Kidney epithelial cell (primary cell): ENCODE measurements around the gene CYTH1. TPM values are rescaled to one million over a fixed set of nuclear protein-coding genes. Genes with fewer than 3 reads are reported as not detected.

Source experiments
- DNase-seq: peaks from one replicate; pipeline ENCODE4 v3.0.0-alpha.2; 2010; ENCODE audit warnings: low read depth
- H3K27me3 ChIP-seq: 2 replicates; pipeline ENCODE4 v1.6.0; 2011; ENCODE audit warnings: low read length; ENCODE audit not compliant: control insufficient read depth, insufficient read depth
- H3K36me3 ChIP-seq: 2 replicates; pipeline ENCODE4 v1.5.1; 2011; ENCODE audit warnings: low read length; ENCODE audit not compliant: control insufficient read depth, insufficient read depth
- H3K4me3 ChIP-seq: 2 replicates; pipeline ENCODE4 v1.5.1; 2011; ENCODE audit warnings: low read depth, mild to moderate bottlenecking, control low read depth, low read length
- total RNA-seq: library from RNA; depleted of rRNA; stranded (reverse); fragments of >200 nt; gene quantifications from 2 replicates; pipeline ENCODE4 v1.2.3, GENCODE V29; 2015
- TF ChIP-seq, protein P1 (sequence below): IDR thresholded peaks from 2 replicates; pipeline ENCODE4 v1.5.1; 2011; ENCODE audit warnings: mild to moderate bottlenecking, moderate library complexity, low read length, control low read depth, inconsistent platforms; ENCODE audit not compliant: insufficient read depth, poor library complexity, severe bottlenecking

CYTH1 gene
- total RNA-seq, 1 donor from 2014 or later, result 34.1 TPM

DNA sequence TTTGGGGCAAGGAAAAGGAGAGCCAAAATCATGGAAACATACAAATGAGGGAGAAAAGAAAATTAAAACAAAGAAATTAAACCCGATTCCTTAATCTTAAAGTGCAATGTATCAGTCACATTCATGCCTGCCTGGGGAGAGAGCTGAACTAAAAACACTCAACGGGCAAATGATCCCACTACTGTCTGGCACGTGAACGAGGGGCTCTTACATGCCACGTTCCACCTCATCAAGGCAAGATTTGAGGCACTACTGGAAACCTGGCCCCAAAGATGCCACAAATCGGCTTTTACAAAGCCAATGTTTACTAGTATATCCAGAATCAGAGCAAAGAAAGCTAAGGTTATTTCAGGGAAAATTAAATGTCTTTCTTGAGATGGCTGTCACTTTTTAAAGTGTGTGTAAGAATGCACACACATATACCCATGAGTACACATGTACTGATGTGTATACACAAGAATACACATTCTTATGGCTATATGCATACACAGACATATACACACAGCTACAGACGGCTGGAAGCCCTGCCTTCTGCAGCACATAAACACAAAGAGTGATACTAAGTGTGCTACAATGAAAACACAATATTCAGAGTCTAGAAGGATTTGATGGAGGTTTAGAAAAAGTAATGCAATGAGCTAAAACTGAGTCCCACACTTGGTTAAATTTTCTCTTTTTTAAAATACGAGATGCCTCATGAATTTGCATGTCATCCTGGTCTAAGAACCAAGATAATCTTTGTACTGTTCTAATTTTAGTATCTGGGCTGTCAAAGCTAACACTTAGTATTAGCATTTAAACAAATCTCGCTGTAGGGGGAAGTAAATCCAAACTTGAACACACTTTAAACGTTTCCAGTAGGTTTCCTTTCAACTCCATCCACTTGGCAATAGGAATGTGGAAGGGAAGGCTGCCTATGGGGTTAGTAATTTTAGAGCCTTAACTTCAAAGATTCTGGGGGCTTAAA, 85.8 kb downstream of the CYTH1 start:
- no peaks in the 10 kb centered on the region for H3K27me3 ChIP-seq

DNA sequence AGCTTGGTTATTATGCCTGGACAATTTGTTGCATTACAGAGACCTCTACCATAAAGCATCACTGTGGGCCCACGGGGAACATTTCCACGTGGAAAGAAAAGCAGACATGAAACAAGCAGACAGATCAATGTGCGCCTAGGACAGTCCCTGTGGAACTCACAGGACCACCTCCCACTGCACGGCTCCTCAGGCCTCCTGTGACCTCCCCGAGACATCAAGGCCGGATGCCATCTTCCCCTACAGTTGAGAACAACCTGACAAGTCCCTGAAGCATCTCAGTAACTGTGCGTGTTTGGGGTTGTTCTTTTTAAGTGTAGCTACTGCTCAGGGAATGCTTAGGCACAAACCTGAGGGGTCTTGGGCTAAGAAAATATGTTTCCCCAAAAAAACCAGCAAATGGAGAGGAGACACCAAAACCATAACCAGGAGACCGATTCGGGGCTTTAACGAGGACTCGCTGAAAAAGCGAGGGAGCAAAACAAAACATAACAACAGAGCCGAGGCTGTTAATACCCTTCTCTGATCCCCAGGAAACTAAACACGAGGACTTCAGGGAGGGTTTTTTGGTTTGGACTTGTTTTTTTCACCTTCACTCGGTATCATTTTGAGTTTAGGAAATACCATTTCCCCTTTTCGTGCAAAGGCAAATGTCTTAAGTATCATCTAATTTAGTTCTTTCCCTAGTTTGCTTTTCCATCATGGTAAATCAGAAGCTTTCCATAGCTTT, 87.1 kb downstream of the CYTH1 start:
- TF ChIP-seq, protein P1, sequence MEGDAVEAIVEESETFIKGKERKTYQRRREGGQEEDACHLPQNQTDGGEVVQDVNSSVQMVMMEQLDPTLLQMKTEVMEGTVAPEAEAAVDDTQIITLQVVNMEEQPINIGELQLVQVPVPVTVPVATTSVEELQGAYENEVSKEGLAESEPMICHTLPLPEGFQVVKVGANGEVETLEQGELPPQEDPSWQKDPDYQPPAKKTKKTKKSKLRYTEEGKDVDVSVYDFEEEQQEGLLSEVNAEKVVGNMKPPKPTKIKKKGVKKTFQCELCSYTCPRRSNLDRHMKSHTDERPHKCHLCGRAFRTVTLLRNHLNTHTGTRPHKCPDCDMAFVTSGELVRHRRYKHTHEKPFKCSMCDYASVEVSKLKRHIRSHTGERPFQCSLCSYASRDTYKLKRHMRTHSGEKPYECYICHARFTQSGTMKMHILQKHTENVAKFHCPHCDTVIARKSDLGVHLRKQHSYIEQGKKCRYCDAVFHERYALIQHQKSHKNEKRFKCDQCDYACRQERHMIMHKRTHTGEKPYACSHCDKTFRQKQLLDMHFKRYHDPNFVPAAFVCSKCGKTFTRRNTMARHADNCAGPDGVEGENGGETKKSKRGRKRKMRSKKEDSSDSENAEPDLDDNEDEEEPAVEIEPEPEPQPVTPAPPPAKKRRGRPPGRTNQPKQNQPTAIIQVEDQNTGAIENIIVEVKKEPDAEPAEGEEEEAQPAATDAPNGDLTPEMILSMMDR, result no peak
- no peaks in the 10 kb centered on the region for H3K36me3 ChIP-seq
- no peaks in the 10 kb centered on the region for H3K27me3 ChIP-seq
- no peak for DNase-seq
- H3K4me3 ChIP-seq, result no peak overlapping the region

More for the DNA sequence above, 85.8 kb downstream of the CYTH1 start:
- Histone ChIP-seq H3K36me3 (no peaks in the 10 kb centered on the region), H3K4me3 (no peak overlapping the region)
- no peak for DNase-seq
- TF ChIP-seq, protein P1, result no peak

DNA sequence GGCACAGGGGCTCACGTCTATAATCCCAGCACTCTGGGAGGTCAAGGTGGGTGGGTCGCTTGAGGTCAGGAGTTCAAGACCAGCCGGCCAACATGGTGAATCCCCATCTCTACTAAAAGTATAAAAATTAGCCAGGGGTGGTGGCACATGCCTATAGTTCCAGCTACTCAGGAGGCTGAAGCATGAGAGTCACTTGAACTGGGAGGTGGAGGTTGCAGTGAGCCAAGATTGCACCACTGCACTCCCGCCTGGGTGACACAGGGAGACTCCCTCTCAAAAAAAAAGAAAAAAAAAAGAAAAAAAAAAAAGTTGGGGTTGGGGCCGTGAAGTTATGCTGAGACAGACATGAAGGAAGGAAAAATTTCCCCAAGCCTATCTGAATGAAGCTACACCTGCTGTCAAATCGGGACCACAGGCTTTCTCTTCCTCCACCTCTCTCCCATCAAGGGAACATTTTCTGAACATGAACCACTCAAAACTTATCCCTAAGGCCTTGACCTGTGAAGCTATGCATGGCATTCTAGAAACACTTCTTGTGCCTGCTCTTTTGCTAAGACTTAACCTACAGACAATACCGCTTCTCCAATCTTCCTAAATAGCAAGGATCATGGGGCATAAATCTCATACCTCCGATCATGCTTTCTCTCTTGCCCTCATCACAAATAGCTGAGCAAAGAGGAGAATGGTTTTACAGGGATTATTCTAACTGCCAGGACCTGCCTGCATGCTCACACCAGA, 88.6 kb downstream of the CYTH1 start:
- DNase-seq, result no peak
- no peaks in the 10 kb centered on the region for H3K36me3 ChIP-seq
- H3K4me3 ChIP-seq, result no peak overlapping the region
- no peaks in the 10 kb centered on the region for H3K27me3 ChIP-seq
- TF ChIP-seq, protein P1, result no peak

DNA sequence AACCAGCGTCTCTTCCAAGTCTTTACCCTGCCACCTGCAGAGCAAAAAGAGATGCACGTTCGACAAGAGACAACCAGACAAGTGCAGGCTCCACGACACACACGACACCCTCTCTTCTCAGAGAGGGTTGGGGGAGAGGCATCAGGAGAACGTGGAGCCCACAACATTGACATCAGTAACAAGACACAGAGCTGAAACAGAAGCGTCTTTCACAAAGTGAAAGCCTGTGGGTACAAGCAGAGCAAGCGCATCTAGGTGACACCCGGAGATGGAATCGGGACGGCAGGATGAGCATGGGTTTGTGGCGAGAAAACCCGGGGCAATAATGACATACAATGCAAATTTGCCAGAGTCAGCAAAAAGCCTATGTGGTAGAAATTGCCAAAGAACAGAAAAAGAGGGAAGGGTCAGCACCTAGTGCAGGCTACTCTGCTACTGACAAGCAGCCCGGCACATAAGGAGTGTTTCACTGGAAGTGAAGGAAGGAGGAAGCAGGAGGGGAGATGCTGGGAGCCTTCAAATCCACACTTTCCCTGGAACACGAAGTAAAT, 89.5 kb downstream of the CYTH1 start:
- H3K36me3 ChIP-seq, result no peaks in the 10 kb centered on the region
- DNase-seq, result no peak
- TF ChIP-seq, protein P1, result no peak
- no peaks in the 10 kb centered on the region for H3K27me3 ChIP-seq
- H3K4me3 ChIP-seq, result no peak overlapping the region

DNA sequence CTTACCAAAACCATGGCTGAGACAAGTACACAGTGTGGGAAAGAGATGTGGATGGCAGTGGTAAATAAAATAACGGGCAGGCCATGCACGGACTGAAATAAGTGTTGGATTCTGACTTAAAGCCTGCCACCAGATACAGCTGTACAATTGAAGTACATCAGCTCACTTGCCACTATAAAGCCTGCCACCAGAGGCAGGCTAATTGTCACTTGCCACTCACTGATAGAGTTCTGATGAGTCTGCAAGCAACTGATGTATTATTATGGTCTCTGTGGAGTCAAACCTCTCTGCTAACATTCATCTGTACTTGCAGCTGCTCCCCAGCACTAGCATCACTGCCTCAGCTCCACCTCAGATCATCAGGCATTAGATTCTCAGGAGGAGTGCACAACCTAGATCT, 93.0 kb downstream of the CYTH1 start:
- Histone ChIP-seq H3K27me3 (no peaks in the 10 kb centered on the region), H3K4me3 (no peak overlapping the region), H3K36me3 (no peaks in the 10 kb centered on the region)
- no peak for DNase-seq
- TF ChIP-seq, protein P1, result no peak
